Coronary artery (tissue), 2 donors: ENCODE results near the gene PFKFB3.
A peak's percentile ranks its signal among the peaks of the same experiment; 100 is the strongest.

Experiments
- DNase-seq: peaks from one replicate; pipeline ENCODE4 v3.0.0-alpha.2; 2017; ENCODE audit warnings: low spot score
- H3K27ac ChIP-seq, 2 donors: fragments of 200-600 bp; sonication (generic); one replicate each; pipeline ENCODE4 v1.5.1; 2016 to 2019
- H3K4me3 ChIP-seq: fragments of 200-600 bp; sonication (generic); 2 replicates; pipeline ENCODE4 v1.5.1; 2016; ENCODE audit warnings: mild to moderate bottlenecking, moderate library complexity
- TF ChIP-seq, protein P1 (sequence below): fragments of 200-600 bp; sonication (generic); IDR thresholded peaks from one replicate; pipeline ENCODE4 v1.5.1; 2019; ENCODE audit warnings: antibody characterized with exemption

The PFKFB3 gene

DNA sequence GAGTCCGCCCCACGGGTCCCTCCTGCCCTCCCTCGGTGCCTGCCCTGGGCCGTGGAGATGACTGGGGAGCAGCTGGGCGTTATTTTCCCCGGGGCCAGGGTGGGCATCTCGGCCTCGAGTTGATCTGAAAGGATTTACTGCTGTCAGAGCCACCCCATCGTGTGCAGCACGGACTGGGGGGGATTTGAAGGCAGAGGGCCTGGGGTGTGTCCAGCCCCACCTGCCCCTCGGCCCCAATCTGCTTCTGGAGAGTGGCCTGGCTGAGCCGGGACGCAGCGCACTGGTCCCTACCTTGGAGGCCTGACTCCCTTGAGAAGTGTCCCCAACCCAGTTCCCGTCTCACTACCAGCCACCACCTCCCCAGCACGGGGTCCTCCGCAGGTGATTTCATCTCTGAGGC, 24.2 kb upstream of the PFKFB3 start:
- DNase-seq = no peak
- H3K4me3 ChIP-seq = no peak overlapping the region
- peak overlapping the region in 1 of 2 donors; percentile 66 for H3K27ac ChIP-seq
- TF ChIP-seq, protein P1, sequence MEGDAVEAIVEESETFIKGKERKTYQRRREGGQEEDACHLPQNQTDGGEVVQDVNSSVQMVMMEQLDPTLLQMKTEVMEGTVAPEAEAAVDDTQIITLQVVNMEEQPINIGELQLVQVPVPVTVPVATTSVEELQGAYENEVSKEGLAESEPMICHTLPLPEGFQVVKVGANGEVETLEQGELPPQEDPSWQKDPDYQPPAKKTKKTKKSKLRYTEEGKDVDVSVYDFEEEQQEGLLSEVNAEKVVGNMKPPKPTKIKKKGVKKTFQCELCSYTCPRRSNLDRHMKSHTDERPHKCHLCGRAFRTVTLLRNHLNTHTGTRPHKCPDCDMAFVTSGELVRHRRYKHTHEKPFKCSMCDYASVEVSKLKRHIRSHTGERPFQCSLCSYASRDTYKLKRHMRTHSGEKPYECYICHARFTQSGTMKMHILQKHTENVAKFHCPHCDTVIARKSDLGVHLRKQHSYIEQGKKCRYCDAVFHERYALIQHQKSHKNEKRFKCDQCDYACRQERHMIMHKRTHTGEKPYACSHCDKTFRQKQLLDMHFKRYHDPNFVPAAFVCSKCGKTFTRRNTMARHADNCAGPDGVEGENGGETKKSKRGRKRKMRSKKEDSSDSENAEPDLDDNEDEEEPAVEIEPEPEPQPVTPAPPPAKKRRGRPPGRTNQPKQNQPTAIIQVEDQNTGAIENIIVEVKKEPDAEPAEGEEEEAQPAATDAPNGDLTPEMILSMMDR = no peak

DNA sequence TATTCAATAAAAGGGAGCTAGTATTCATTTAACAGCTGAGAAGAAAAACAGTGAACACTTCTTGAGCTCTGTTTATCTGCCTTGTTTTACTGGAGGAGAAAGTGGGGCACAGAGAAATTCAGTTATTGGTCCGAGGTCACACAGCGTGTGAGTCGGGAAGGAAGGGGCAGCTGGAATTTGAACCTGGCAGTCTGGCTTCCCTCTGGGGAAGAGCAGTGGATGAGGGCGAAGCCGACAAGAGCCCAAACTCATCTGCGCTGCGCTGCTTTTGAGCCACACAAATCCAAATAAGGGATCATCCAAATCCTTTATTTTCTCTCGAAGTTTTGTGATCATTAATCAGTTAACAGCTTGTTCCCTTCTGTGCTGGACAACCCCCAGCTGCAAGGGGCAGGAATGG, 23.7 kb upstream of the PFKFB3 start:
- Histone ChIP-seq H3K27ac (no peak overlapping the region), H3K4me3 (no peak overlapping the region)
- no peak for DNase-seq
- TF ChIP-seq, protein P1 = no peak

DNA sequence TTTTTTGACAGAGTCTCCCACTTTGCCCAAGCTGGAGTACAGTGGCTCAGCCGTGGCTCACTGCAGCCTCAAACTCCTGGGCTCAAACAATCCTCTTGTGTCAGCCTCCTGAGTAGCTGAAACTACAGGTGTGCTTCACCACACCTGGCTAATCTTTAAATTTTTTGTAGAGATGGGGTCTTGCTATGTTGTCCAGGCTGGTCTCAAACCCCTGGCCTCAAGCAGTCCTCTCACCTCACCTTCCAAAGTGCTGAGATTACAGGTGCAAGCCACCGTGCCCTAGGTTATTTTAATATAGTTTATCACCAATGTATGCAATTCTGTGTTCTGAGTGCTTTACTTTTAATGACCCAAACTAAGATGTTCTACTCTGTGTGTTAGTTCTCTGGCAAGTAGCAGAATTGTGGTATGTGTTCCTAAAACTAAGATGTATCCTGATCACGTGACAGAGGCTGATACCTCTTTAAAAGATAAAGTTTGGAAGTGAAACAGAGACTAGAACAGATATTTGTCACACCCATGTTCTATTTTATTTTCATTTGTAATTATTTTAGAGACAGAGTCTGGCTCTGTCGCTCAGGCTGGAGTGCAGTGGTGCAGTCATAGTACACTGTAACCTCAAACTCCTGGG, 22.1 kb upstream of the PFKFB3 start:
- Histone ChIP-seq H3K27ac (no peak overlapping the region), H3K4me3 (no peak overlapping the region)
- TF ChIP-seq, protein P1 = no peak
- no peak for DNase-seq

DNA sequence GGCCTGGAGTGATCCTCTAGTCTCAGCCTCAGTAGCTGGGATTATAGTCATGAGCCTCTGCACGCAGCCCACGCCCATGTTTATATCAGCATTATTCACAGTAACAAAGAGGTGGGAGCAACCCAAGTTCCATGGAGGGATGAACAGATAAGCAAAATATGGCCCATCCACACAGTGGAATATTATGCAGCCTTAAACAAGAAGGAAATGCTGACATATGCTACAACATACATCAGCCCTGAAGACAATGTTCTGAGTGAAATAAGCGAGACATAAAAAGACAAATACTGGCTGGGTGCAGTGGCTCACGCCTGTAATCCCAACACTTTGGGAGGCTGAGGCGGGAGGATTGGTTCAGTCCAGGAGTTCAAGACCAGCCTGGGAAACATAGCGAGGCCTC, 21.5 kb upstream of the PFKFB3 start:
- DNase-seq = no peak
- H3K27ac ChIP-seq = no peak overlapping the region
- H3K4me3 ChIP-seq = no peak overlapping the region
- TF ChIP-seq, protein P1 = no peak

DNA sequence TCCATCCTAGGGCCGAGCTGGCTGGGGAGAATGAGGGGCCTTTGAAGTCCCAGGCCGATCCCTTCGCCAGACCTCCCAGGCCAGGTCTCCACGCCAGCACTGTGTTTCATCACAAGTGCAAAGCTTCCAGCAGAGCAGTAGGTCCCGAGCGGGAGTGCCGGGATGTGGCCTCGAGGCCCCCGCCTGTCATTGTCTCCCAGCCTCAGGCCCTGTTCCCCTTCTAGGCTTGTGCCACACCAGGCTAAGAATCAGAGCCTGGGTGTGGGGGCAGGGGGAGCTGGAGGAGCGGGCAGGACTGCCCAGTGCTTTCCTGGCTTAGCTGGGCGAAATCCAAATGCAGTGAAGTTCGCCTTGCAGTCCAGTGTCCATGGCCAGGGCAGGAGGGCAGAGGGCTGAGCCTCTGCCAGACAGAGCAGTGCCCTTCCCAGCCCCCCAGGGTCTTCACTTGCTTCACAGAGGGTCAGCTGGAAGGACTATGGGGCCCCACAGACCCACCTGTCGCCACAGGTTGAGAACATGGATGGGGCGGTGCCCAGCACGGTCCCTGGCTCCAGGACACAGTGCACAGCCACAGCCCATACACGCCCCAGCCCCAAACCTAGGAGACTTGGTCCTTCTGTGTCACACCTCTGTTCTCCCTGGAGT, 20.2 kb upstream of the PFKFB3 start:
- TF ChIP-seq, protein P1 = no peak
- Histone ChIP-seq H3K27ac (peak overlapping the region in 1 of 2 donors; percentile 51), H3K4me3 (no peak overlapping the region)
- no peak for DNase-seq

DNA sequence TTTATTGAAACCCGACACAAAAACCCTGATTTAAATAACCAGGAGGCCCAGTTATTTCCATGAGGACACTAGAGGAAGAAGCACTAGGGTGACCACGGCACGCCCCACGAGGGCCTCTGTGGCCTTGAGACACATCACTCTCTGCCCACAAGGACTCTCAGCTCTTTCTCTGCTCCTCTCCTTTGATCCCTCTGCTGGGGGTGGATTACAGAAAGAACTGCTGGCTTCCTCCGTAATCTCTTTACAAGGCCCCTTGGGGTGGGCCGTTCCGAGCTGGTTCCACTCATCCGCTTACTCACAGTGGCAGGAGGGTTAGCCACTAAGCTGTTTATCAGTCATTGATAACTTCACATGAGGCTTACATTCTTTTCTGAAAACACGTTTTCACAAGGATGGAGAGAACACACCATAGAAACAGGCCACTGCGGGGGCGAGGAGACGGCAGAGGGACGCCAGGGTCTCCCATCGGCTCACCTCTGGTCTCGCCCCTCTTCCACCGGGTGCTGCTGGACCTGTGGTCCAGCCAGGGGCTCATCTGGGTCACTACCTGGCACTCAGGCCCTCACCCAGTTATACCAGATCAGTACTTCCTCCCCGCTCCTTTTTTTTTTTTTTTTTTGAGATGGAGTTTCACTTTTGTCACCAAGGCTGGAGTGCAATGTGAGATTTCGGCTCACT, 17.6 kb upstream of the PFKFB3 start:
- Histone ChIP-seq H3K4me3 (no peak overlapping the region), H3K27ac (no peak overlapping the region)
- DNase-seq = no peak
- TF ChIP-seq, protein P1 = no peak

DNA sequence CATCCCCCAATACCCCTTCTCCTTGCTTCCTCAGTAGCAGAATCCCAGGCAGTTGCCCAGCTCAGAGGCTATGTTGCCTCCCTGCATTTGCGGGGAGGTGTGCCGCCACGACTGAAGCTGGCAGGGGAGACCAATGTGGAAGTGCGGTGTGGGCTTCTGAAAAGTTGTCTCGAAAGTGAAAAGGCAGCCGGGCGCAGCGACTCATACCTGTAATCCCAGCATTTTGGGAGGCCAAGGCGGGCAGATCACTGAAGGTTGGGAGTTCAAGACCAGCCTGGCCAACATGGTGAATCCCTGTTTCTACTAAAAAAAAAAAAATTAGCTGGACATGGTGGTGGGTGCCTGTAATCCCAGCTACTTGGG, 15.9 kb upstream of the PFKFB3 start:
- DNase-seq = no peak
- H3K27ac ChIP-seq = no peak overlapping the region
- TF ChIP-seq, protein P1 = no peak
- no peak overlapping the region for H3K4me3 ChIP-seq
